RWPE2 (cell line): Measurements from ENCODE around the gene NGF.

Source experiments
- ATAC-seq: fragments of 200-7000 bp; cut with Tn5 transposase; 3 replicates; pipeline ENCODE4 v1.9.1; 2021; ENCODE audit warnings: low read depth
- DNase-seq: peaks from one replicate; pipeline ENCODE4 v3.0.0-alpha.2; 2020; ENCODE audit warnings: low spot score
- H3K27ac ChIP-seq: fragments of 450-650 bp; 2 replicates; pipeline ENCODE4 v1.5.1; 2017; ENCODE audit warnings: mild to moderate bottlenecking; ENCODE audit not compliant: poor library complexity, severe bottlenecking
- H3K27me3 ChIP-seq: fragments of 250-450 bp; sonication (Bioruptor Pico); 2 replicates; pipeline ENCODE4 v1.5.1; 2021; ENCODE audit warnings: mild to moderate bottlenecking, moderate library complexity; ENCODE audit not compliant: insufficient read depth, poor library complexity, severe bottlenecking
- H3K36me3 ChIP-seq: fragments of 250-450 bp; sonication (Bioruptor Pico); 2 replicates; pipeline ENCODE4 v1.5.1; 2020; ENCODE audit warnings: low read depth, mild to moderate bottlenecking, moderate library complexity
- H3K4me1 ChIP-seq: fragments of 250-450 bp; sonication (Bioruptor Pico); 2 replicates; pipeline ENCODE4 v1.5.1; 2021; ENCODE audit warnings: mild to moderate bottlenecking, moderate library complexity; ENCODE audit not compliant: insufficient read depth, poor library complexity, severe bottlenecking
- H3K4me3 ChIP-seq: fragments of 250-450 bp; sonication (Bioruptor Pico); 2 replicates; pipeline ENCODE4 v1.5.1; 2021; ENCODE audit warnings: mild to moderate bottlenecking, moderate library complexity; ENCODE audit not compliant: severe bottlenecking
- H3K9me3 ChIP-seq: fragments of 250-450 bp; sonication (Bioruptor Pico); 2 replicates; pipeline ENCODE4 v1.5.1; 2021; ENCODE audit warnings: mild to moderate bottlenecking, moderate library complexity; ENCODE audit not compliant: severe bottlenecking
- TF ChIP-seq, protein P1 (sequence below): fragments of 450-650 bp; IDR thresholded peaks from one replicate; pipeline ENCODE4 v1.5.1; 2017; ENCODE audit warnings: mild to moderate bottlenecking, moderate library complexity; ENCODE audit not compliant: poor library complexity, severe bottlenecking

NGF gene

DNA sequence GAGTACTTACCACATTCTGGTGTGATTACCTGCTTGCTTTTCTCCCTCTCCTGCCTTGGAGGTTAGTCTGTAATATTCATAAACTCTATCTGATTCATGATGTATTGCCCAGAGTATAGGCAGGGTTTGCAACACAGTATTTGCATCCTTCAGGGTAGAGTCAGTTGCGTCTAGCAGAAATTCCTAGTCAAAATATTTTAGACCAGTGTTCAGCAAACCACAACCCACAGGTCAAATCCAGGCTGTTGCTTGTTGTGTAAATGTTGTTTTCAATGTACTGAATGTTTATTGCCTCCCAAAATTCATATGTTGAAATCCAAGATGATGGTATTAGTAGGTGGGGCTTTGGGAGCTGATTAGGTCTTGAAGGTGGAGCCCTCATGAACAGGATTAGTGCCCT, 82.9 kb downstream of the NGF start:
- H3K27ac ChIP-seq = no peak overlapping the region
- H3K4me3 ChIP-seq = no peak overlapping the region
- no peak for ATAC-seq
- H3K4me1 ChIP-seq = peaks cover 12% of the 10 kb centered on the region
- DNase-seq = no peak
- no peaks in the 10 kb centered on the region for H3K27me3 ChIP-seq
- TF ChIP-seq, protein P1, sequence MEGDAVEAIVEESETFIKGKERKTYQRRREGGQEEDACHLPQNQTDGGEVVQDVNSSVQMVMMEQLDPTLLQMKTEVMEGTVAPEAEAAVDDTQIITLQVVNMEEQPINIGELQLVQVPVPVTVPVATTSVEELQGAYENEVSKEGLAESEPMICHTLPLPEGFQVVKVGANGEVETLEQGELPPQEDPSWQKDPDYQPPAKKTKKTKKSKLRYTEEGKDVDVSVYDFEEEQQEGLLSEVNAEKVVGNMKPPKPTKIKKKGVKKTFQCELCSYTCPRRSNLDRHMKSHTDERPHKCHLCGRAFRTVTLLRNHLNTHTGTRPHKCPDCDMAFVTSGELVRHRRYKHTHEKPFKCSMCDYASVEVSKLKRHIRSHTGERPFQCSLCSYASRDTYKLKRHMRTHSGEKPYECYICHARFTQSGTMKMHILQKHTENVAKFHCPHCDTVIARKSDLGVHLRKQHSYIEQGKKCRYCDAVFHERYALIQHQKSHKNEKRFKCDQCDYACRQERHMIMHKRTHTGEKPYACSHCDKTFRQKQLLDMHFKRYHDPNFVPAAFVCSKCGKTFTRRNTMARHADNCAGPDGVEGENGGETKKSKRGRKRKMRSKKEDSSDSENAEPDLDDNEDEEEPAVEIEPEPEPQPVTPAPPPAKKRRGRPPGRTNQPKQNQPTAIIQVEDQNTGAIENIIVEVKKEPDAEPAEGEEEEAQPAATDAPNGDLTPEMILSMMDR = no peak
- no peaks in the 10 kb centered on the region for H3K36me3 ChIP-seq
- peaks cover 11% of the 10 kb centered on the region for H3K9me3 ChIP-seq

DNA sequence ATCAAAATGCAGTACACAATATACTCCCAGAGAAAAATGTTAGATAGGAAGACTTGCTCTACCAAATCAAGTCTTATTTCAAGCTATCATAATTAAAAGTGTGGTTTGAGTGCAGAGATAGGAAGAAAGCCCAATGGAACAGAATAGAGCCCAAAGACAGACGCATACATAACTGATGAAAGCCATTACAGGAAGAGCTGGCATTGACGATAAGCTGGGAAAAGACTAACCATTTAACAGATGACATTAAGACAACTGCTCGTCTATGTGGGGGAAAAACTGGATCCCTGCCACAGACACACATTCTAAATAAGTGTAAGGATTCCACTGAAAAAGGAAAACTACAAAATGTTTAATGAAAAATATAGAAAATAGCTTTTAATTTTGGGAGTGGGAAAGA, 85.5 kb downstream of the NGF start:
- Histone ChIP-seq H3K9me3 (peaks cover 1% of the 10 kb centered on the region), H3K27me3 (no peaks in the 10 kb centered on the region), H3K4me3 (no peak overlapping the region), H3K36me3 (no peaks in the 10 kb centered on the region), H3K4me1 (peaks cover 12% of the 10 kb centered on the region), H3K27ac (peak overlapping the region; percentile 64)
- DNase-seq (no peak), ATAC-seq (no peak)
- TF ChIP-seq, protein P1 = no peak

DNA sequence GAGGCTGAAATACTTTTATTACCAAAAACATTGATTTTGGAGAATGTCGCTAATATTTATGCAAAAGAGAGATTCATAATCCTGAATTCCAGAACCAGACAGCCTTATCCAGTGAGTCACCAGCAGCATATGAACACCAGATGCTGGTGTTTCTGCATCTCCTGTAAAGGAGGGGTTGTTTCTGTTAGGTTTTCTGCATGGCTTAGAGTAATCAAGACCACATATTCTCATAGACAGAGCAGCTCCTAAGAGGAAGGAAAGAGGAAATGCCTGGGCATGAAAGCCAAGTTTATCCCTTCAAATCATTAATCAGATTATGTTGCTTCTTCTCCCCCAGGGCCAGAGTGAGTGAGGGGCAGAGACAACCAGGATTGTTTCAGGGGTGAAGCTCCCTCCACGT, 86.2 kb downstream of the NGF start:
- peak; percentile 93 for ATAC-seq
- DNase-seq = no peak
- TF ChIP-seq, protein P1 = no peak

DNA sequence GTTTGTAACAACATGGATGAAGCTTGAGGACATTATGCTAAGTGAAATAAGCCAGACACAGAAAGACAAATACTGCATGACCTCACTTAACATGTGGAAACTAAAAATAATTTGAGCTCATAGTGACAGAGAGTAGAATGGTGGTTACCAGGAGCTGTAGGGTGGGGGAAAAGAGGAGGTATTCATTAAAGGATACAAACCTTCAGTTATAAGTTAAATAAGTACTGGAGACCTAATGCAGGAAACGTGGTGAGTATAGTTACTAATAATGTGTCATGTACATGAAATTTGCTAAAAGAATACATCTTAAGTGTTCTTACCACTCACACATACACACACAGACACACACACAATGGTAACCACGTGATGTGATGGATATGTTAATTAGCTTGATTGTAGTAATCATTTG, 86.7 kb downstream of the NGF start:
- H3K27me3 ChIP-seq = no peaks in the 10 kb centered on the region
- no peak for DNase-seq
- peak overlapping the region; percentile 64 for H3K27ac ChIP-seq
- H3K36me3 ChIP-seq = no peaks in the 10 kb centered on the region
- H3K4me1 ChIP-seq = peaks cover 12% of the 10 kb centered on the region
- H3K4me3 ChIP-seq = no peak overlapping the region
- H3K9me3 ChIP-seq = peaks cover 1% of the 10 kb centered on the region
- peak; percentile 27; the same call in 2 of the 3 replicates for ATAC-seq
- TF ChIP-seq, protein P1 = no peak

More for the DNA sequence above, 86.2 kb downstream of the NGF start:
- peak overlapping the region; percentile 64 for H3K27ac ChIP-seq
- H3K4me1 ChIP-seq = peaks cover 12% of the 10 kb centered on the region
- no peak overlapping the region for H3K4me3 ChIP-seq
- H3K9me3 ChIP-seq = peaks cover 1% of the 10 kb centered on the region
- no peaks in the 10 kb centered on the region for H3K27me3 ChIP-seq
- H3K36me3 ChIP-seq = no peaks in the 10 kb centered on the region

DNA sequence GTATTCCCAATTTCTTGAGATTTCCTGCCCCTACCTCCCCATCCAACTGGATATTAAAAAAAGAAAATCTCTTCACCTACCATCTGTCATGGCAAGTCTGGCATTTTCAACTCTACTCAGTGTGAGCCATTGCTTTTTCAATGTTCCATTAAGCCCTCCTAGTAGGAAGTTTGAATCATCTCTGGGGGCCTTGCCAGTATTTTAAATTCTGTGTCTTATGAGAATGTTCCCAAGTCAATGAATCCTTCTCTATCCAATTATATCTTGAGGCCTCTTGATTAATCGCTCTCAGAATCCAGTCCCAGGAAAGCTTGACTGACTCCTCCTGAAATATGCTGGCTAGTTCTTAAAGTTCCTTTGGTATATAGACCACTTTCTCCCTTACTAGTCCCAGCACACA, 91.5 kb downstream of the NGF start:
- TF ChIP-seq, protein P1 = no peak
- H3K9me3 ChIP-seq = peaks cover 10% of the 10 kb centered on the region
- H3K36me3 ChIP-seq = no peaks in the 10 kb centered on the region
- no peaks in the 10 kb centered on the region for H3K27me3 ChIP-seq
- ATAC-seq = no peak
- H3K4me1 ChIP-seq = peaks cover 4% of the 10 kb centered on the region
- no peak overlapping the region for H3K27ac ChIP-seq
- H3K4me3 ChIP-seq = no peak overlapping the region
- DNase-seq = no peak
